K562 (cell line): ENCODE results near the gene F9. TPM values are rescaled to one million over a fixed set of nuclear protein-coding genes. Genes with fewer than 3 reads are reported as not detected.

Experiments used
- ATAC-seq: fragments of 200-7000 bp; cut with Tn5 transposase; 3 replicates; pipeline ENCODE4 v1.9.1; 2020; ENCODE audit warnings: moderate library complexity
- BruUV-seq: library from RNA; stranded (reverse); fragments of 400-500 nt; replicated peaks from 2 replicates; lab custom pipeline; 2021; lab: Mats Ljungman, UMichigan
- CTCF ChIA-PET: fragments of 300-600 bp; formaldehyde crosslinking; extraction: SDS; loops from one replicate; lab custom pipeline; 2021; ENCODE audit warnings: low intra/inter-chr PET ratio; lab: Yijun Ruan, JAX
- POLR2A ChIA-PET: fragments of 300-600, 350-650 bp; sonication (Branson Sonifier 250); formaldehyde crosslinking; extraction: SDS; loops from one replicate; lab custom pipeline; 2021; ENCODE audit warnings: antibody characterized with exemption, inconsistent platforms; lab: Yijun Ruan, JAX
- DNase-seq, 4 experiments: peaks; one replicate each; pipeline versions ENCODE4 v3.0.0 to v3.0.0-alpha.2; 2011 to 2018; ENCODE audit warnings: low spot score in 3 of 4, mixed read lengths in 3 of 4; ENCODE audit errors: extremely low read depth in 1 of 4
- FAIRE-seq: peaks from 2 replicates; lab custom pipeline; 2011; peaks lifted over from hg19 to GRCh38; lab: Jason Lieb, UNC
- H2AFZ ChIP-seq: 2 replicates; pipeline ENCODE4 v1.6.0; 2011; ENCODE audit warnings: low read depth, low read length, control low read depth, inconsistent platforms
- H3K27ac ChIP-seq: fragments of 200-600 bp; 3 replicates; pipeline ENCODE4 v1.8.0; 2011; ENCODE audit warnings: low read depth, mild to moderate bottlenecking, control low read depth, inconsistent platforms, low read length, moderate library complexity, mixed read lengths; ENCODE audit errors: extremely low read depth
- H3K27me3 ChIP-seq, 2 experiments: fragments of 300-600 bp in 1 of 2; 2 replicates in 1 of 2; 3 replicates in 1 of 2; pipeline versions ENCODE4 v1.6.0 to v1.8.0; 2011; ENCODE audit warnings: inconsistent platforms in 2 of 2, low read length in 2 of 2, mild to moderate bottlenecking in 1 of 2, mixed read lengths in 1 of 2, moderate library complexity in 1 of 2; ENCODE audit not compliant: control insufficient read depth in 2 of 2, insufficient read depth in 2 of 2
- H3K36me3 ChIP-seq: fragments of 300-600 bp; 3 replicates; pipeline ENCODE4 v1.8.0; 2011; ENCODE audit warnings: mild to moderate bottlenecking, low read length, inconsistent platforms; ENCODE audit not compliant: control insufficient read depth, insufficient read depth
- H3K4me1 ChIP-seq, 2 experiments: fragments of 200-600 bp in 1 of 2; replicated peaks in 1 of 2; 2 replicates in 1 of 2; 3 replicates in 1 of 2; pipeline versions ENCODE4 v1.5.1 to v1.8.0; 2011; ENCODE audit warnings: inconsistent platforms in 2 of 2, low read length in 2 of 2, mild to moderate bottlenecking in 1 of 2, mixed read lengths in 1 of 2, moderate library complexity in 1 of 2; ENCODE audit not compliant: control insufficient read depth in 2 of 2, insufficient read depth in 2 of 2
- H3K4me2 ChIP-seq: 2 replicates; pipeline ENCODE4 v1.6.1; 2011; ENCODE audit warnings: low read length, control low read depth, inconsistent platforms, mixed read lengths; ENCODE audit not compliant: insufficient read depth
- H3K4me3 ChIP-seq: fragments of 200-600 bp; sonication (generic), shearing (Covaris generic); 2 replicates; pipeline ENCODE4 v1.5.1; 2016; ENCODE audit warnings: control low read depth, inconsistent platforms
- H3K79me2 ChIP-seq: fragments of 200-600 bp; 3 replicates; pipeline ENCODE4 v1.8.0; 2011; ENCODE audit warnings: low read length, inconsistent platforms; ENCODE audit not compliant: control insufficient read depth, insufficient read depth
- H3K9ac ChIP-seq, 2 experiments: 2 replicates each; pipeline versions ENCODE4 v1.6.0 to v1.6.1; 2011; ENCODE audit warnings: low read depth in 2 of 2, low read length in 2 of 2, control low read depth in 1 of 2, inconsistent platforms in 1 of 2, mild to moderate bottlenecking in 1 of 2, mixed read lengths in 1 of 2; ENCODE audit not compliant: insufficient read depth in 1 of 2
- H3K9me1 ChIP-seq: one replicate; pipeline ENCODE4 v1.6.0; 2011; ENCODE audit warnings: inconsistent platforms, mild to moderate bottlenecking, low read length, moderate library complexity; ENCODE audit not compliant: control insufficient read depth, insufficient read depth
- H3K9me3 ChIP-seq: replicated peaks from 2 replicates; pipeline ENCODE4 v1.5.1; 2011; ENCODE audit warnings: low read depth, low read length, inconsistent platforms; ENCODE audit not compliant: control insufficient read depth, insufficient read depth
- H4K20me1 ChIP-seq: replicated peaks from 2 replicates; pipeline ENCODE4 v1.6.1; 2011; ENCODE audit warnings: low read length, inconsistent platforms, mixed read lengths; ENCODE audit not compliant: control insufficient read depth, insufficient read depth
- ELF2 ChIP-seq: fragments of 250-450 bp; sonication (Bioruptor Pico); IDR thresholded peaks from 2 replicates; pipeline ENCODE4 v1.5.0; 2021; ENCODE audit warnings: mild to moderate bottlenecking
- FOXK1 ChIP-seq: sonication (generic); formaldehyde crosslinking; IDR thresholded peaks from 2 replicates; pipeline ENCODE4 v1.8.0; 2022; ENCODE audit warnings: missing genetic modification reagents, mild to moderate bottlenecking, borderline replicate concordance
- GABPA ChIP-seq: fragments of 200-800 bp; sonication (Bioruptor generic); conservative IDR thresholded peaks from 2 replicates; pipeline ENCODE4 v1.6.1; 2016; ENCODE audit warnings: low read depth, missing genetic modification characterization, missing compliant biosample characterization
- MIER1 ChIP-seq: fragments of 450-650 bp; IDR thresholded peaks from 2 replicates; pipeline ENCODE4 v1.6.1; 2016; ENCODE audit warnings: antibody characterized with exemption, mild to moderate bottlenecking, low read depth
- MTF1 ChIP-seq: fragments of 250-450 bp; sonication (Bioruptor Pico); IDR thresholded peaks from 2 replicates; pipeline ENCODE4 v1.9.0; 2021; ENCODE audit warnings: moderate library complexity, mild to moderate bottlenecking, inconsistent platforms, borderline replicate concordance
- NR2C2 ChIP-seq, 2 experiments: fragments of 200-800 bp in 1 of 2; sonication (Bioruptor generic) in 1 of 2; sonication (generic) in 1 of 2; formaldehyde crosslinking in 1 of 2; IDR thresholded peaks; 2 replicates each; pipeline versions ENCODE4 v1.6.1 to v1.8.0; 2016 to 2022; ENCODE audit warnings: mild to moderate bottlenecking in 1 of 2, missing compliant biosample characterization in 1 of 2, missing genetic modification characterization in 1 of 2, missing genetic modification reagents in 1 of 2
- POU5F1 ChIP-seq: fragments of 150-350 bp; IDR thresholded peaks from 2 replicates; pipeline ENCODE4 v1.6.1; 2014; ENCODE audit warnings: borderline replicate concordance, low read length, low read depth, mild to moderate bottlenecking; ENCODE audit not compliant: partially characterized antibody
- SMARCC2 ChIP-seq: fragments of 450-650 bp; IDR thresholded peaks from 2 replicates; pipeline ENCODE4 v1.6.1; 2017; ENCODE audit warnings: antibody characterized with exemption, moderate library complexity, mild to moderate bottlenecking, low read depth
- ZBTB49 ChIP-seq: sonication (generic); formaldehyde crosslinking; IDR thresholded peaks from 2 replicates; pipeline ENCODE4 v1.8.0; 2022; ENCODE audit warnings: missing genetic modification reagents, mild to moderate bottlenecking, borderline replicate concordance
- ZNF239 ChIP-seq: fragments of 250-450 bp; sonication (Bioruptor Pico); IDR thresholded peaks from 2 replicates; pipeline ENCODE4 v1.4.0; 2020; ENCODE audit warnings: mild to moderate bottlenecking
- WGBS: fragments of 100-300 bp; shearing (Covaris generic); methylation state at CpG from one replicate; pipeline ENCODE4 v1.1.6; 2016; ENCODE audit warnings: low coverage, mixed read lengths; ENCODE audit not compliant: insufficient coverage; ENCODE audit errors: missing lambda C conversion rate; 5-methylcytosine and 5-hydroxymethylcytosine counted together
- in situ Hi-C: fragments of 300-500 bp; cut with MboI; formaldehyde crosslinking; loops from 4 replicates; pipeline ENCODE4 v1.15.0; 2018; ENCODE audit warnings: inconsistent platforms, mixed read lengths
- intact Hi-C: fragments of 100-400 bp; cut with micrococcal nuclease; formaldehyde crosslinking; loops from 2 replicates; pipeline ENCODE4 v1.14.2; 2022
- polyA plus RNA-seq, 8 experiments: library from polyadenylated mRNA; depleted of rRNA in 4 of 8; stranded (reverse) in 5 of 8; unstranded in 3 of 8; fragments of >200 nt; fragmentation: Nextera tagmentation in 2 of 8; fragmentation: Illumina TruSeq in 1 of 8; extraction: Ambion mirVana in 2 of 8; extraction: Trizol in 1 of 8; gene quantifications; 2 replicates each; pipeline versions ENCODE4 v1.2.1 to v1.2.3, GENCODE V29; 2011 to 2014; ENCODE audit warnings: inconsistent platforms in 1 of 8, missing spikeins in 1 of 8
- total RNA-seq, 7 experiments: library from RNA; depleted of rRNA in 6 of 7; stranded (reverse); fragments of >200 nt in 6 of 7; fragmentation: Illumina TruSeq in 2 of 7; extraction: Trizol in 2 of 7; gene quantifications; 2 replicates each; pipeline versions ENCODE4 v1.2.1 to v1.2.3, GENCODE V29; 2011 to 2021; ENCODE audit warnings: low replicate concordance in 1 of 7

F9 gene
- total and polyA plus RNA-seq, 9 of the 15 experiments (the other 6 are each of a cell fraction or from before 2014, with no cell fraction given) = 0.09 TPM; not detected in 8

- DNase-seq (no peak), FAIRE-seq (no peak), ATAC-seq (no peak)
- ChIA-PET CTCF (no interaction called here), POLR2A (no interaction called here)
- Histone ChIP-seq H3K27ac (no peak overlapping the region), H3K9me3 (no peaks in the 10 kb centered on the region), H3K27me3 (no peaks in the 10 kb centered on the region), H3K9ac (no peak overlapping the region), H3K9me1 (no peaks in the 10 kb centered on the region), H3K4me1 (no peaks in the 10 kb centered on the region), H2AFZ (no peak overlapping the region), H3K79me2 (no peaks in the 10 kb centered on the region), H3K4me2 (no peak overlapping the region), H3K4me3 (no peak overlapping the region), H3K36me3 (no peaks in the 10 kb centered on the region), H4K20me1 (no peaks in the 10 kb centered on the region)
- WGBS = 0% methylated on average over 1 of the region's 1 CpG
- no TSS peak for BruUV-seq
- in situ Hi-C loops (no loop called here), intact Hi-C loops (no loop called here)
- TF ChIP-seq GABPA = no peak
- TF ChIP-seq ELF2 (CRISPR knock-in tag) = no peak
- TF ChIP-seq ZBTB49 (CRISPR knock-in tag) = no peak
- TF ChIP-seq FOXK1 (CRISPR knock-in tag) = no peak
- no peak for TF ChIP-seq NR2C2 (CRISPR knock-in tag; IDR thresholded peaks at IDR 0.05)
- no peak for TF ChIP-seq NR2C2 (tag; IDR thresholded peaks at IDR 0.05)
- no peak for TF ChIP-seq ZNF239 (CRISPR knock-in tag)
- no peak for TF ChIP-seq POU5F1
- TF ChIP-seq MTF1 = no peak
- no peak for TF ChIP-seq MIER1
- TF ChIP-seq SMARCC2 = no peak
These were observed 12.1 kb downstream of the F9 start for GRCh38 chrX:139542652-139543051.
